ENCODE measurements around the gene TP53I3.
A peak's percentile ranks its signal among the peaks of the same experiment; 100 is the strongest.
"Not testable (repeated sequence)": the region's sequence is repeated elsewhere in the genome, so short reads cannot be mapped to it uniquely, and the experiment has no call there.

The TP53I3 gene

GRCh38 chr2:24055750-24056149 lies 28.9 kb downstream of the TP53I3 start:
- DNase-seq = no peak

GRCh38 chr2:24054366-24055010 lies 30.1 kb downstream of the TP53I3 start:
- DNase-seq = no peak

- no peak for DNase-seq
These were observed 31.7 kb downstream of the TP53I3 start for GRCh38 chr2:24052951-24053350.

GRCh38 chr2:24051833-24052232 lies 32.8 kb downstream of the TP53I3 start:
- DNase-seq = no peak

- peak; percentile 74 for DNase-seq
These were observed 34.3 kb downstream of the TP53I3 start for GRCh38 chr2:24050041-24050979.

- DNase-seq = peak; percentile 39
These were observed 35.1 kb downstream of the TP53I3 start, which contains the start of gene FKBP1B for GRCh38 chr2:24049485-24050021. FKBP1B (plus strand) TSS chr2:24049741; CDS start chr2:24049850, 109 bp downstream.

GRCh38 chr2:24048769-24049484 lies 35.7 kb downstream of the TP53I3 start:
- DNase-seq = peak; percentile 7

- DNase-seq = no peak
These were observed 37.0 kb downstream of the TP53I3 start for GRCh38 chr2:24047703-24048033.

GRCh38 chr2:24046930-24047702 lies 37.5 kb downstream of the TP53I3 start, which contains the start of gene WDCP:
WDCP (minus strand) TSS chr2:24047391; CDS start chr2:24039494, 7,897 bp downstream.
- DNase-seq = peak; percentile 60

GRCh38 chr2:24046599-24046929 lies 38.1 kb downstream of the TP53I3 start:
- no peak for DNase-seq

GRCh38 chr2:24045511-24046508 lies 38.8 kb downstream of the TP53I3 start:
- DNase-seq = no peak

- not testable (repeated sequence) for DNase-seq
These were observed 41.5 kb downstream of the TP53I3 start for GRCh38 chr2:24043133-24043532.

GRCh38 chr2:24040511-24040910 lies 44.1 kb downstream of the TP53I3 start:
- DNase-seq = no peak

- DNase-seq = no peak
These were observed 45.7 kb downstream of the TP53I3 start for GRCh38 chr2:24038786-24039499.

Measured in right kidney (tissue), 1 donor.